ENCODE results near the gene HBA1.

DNA sequence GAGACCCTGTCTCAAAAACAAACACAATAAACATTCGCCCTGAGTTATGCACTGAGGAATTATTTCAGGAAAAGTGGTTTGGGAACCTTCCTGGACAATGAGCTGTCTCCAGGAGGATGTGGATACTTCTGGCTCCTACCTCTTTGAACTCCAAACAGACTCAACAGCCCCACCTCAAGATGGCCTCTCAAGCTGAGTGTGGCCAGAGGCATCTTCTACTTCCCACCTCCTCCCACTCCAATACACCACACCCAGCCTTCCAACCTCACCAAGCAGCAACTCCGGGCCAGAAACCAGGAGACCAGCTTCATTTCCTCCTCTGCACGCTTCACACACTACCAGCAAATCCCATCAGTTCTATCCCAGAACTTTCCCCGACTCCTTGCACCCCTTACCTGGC is 15.4 kb downstream of the HBA1 start:
- no peak for TF ChIP-seq POLR2A (IDR thresholded peaks at IDR 0.05)
- TF ChIP-seq, protein P1, sequence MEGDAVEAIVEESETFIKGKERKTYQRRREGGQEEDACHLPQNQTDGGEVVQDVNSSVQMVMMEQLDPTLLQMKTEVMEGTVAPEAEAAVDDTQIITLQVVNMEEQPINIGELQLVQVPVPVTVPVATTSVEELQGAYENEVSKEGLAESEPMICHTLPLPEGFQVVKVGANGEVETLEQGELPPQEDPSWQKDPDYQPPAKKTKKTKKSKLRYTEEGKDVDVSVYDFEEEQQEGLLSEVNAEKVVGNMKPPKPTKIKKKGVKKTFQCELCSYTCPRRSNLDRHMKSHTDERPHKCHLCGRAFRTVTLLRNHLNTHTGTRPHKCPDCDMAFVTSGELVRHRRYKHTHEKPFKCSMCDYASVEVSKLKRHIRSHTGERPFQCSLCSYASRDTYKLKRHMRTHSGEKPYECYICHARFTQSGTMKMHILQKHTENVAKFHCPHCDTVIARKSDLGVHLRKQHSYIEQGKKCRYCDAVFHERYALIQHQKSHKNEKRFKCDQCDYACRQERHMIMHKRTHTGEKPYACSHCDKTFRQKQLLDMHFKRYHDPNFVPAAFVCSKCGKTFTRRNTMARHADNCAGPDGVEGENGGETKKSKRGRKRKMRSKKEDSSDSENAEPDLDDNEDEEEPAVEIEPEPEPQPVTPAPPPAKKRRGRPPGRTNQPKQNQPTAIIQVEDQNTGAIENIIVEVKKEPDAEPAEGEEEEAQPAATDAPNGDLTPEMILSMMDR (IDR thresholded peaks at IDR 0.05) = no peak

All from Peyer's patch (tissue), 4 donors.